ENCODE results near the gene GALNT3.

Gene GALNT3

DNA sequence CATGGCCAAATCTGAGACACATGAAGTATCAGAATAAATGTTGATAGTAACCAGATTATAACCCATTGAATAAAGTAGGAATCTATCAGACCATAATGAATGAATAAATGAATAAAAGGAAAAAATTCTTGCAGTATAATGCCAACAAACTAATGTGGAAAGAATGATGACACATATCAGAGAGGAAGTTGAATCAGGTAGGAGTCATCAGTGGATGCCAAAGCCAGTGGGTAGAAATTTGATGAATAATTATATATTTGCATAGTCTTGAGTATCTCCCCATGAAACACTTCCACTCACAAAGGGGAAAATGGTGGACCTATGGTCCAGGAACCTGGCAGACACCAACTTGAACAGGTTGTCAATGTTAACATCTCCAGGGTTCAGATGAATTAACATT is 68.6 kb downstream of the GALNT3 start:
- no peak for FAIRE-seq

DNA sequence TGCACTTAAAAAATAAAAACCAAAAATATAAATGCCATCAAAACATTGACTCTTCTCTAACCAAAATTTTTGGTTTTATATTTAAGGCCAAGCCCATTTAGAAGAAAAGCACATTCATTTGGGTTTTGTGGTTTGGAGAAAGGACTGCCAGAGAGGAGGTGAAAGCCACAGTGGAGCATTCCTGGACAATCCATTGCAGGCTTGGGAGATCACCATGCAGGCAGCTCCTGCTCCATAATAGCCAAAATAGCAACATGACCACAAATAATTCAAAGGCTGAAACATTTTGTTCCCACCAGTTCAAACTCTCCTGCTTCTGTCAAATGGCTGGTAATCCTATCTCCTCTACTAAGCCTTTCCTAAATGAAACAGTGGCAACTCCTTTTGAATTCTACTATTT is 73.5 kb downstream of the GALNT3 start:
- FAIRE-seq = no peak

DNA sequence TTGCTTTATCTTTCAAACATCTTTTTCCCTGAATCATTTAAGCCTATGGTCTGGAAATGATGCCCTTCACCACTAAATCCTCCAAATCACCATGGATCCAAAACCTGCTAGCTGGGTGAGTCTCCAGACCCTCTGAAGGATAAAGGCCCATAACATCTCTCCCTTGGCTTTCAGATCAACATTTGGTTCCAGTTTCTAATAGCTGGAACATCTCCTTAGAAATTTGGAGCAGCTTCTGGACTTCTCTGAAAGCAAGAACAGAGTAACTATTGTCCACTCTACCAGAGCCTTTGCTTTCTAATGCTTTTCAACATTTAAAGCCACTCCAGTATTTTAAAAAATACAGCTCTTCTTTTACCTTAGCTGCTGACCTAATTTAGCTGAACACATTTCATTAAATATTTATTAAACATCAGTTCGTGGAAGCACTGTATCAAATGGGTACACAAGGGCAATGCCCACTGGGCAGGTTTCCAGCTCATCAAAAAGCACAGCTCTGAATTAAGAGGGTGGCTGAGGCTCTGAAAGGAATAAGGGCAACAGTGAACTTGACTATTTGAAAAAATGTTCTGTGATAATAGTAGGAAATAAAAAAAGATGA is 75.3 kb downstream of the GALNT3 start:
- FAIRE-seq = no peak

DNA sequence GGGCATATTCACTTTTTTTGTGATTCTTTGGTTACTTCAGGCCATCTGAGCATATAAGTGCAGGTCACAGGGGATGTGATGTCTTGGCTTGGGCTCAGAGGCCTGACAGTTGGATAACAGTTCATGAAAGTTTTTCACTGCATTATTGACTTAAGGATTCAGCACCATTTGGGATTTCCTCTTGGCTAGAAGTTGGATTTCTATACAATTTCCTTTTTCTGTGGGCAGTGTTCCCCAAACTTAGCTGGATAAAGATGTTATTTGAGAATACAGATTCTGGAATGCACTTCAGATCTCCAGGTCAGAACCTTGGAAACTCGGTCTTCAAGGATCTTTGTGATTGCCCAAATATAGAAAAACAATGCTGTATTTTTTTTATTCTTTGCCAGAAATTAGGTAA is 78.0 kb downstream of the GALNT3 start:
- FAIRE-seq = no peak

DNA sequence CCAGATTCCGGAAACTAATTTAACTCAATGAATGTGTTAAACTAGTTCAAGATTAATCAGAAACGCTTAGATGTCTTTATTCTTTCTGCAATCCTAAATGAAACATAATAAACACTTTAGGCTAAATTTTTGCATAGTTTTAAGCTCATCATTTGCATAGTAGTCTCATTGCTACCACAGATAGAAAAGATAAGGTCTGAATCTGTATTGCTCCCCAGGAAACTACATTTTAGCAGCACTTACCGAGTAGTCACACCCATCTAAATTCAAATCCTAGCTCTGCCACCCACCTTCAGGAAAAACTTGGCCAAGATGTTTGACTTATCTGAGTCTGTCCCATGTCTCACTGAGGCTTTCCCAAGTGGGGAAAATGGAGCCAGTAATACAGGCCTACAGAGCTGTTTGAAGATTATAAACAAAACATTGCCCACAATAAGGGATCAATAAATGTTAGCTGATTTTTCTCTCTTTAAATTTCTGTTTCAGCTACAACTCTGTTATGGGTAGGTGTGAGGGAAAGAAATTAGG is 87.0 kb downstream of the GALNT3 start:
- FAIRE-seq = no peak

DNA sequence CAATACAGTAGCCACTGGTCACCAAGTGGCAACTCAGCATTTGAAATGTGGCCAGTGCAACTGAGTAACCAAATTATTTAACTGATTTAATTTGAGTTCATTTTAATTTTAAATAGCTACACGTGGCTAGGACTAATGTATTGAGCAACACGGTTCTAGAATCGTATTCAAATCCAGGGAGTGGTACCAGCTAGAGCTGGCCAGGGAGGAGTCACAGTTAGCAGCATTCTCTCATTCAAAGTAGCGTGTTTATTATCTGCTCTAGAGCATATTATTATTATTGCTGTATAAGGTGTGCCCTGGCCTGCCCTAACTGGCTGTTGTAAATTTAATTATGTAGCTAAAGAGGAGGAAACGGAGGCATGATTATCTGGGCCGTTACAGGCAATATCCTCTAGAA is 92.9 kb downstream of the GALNT3 start:
- no peak for FAIRE-seq

DNA sequence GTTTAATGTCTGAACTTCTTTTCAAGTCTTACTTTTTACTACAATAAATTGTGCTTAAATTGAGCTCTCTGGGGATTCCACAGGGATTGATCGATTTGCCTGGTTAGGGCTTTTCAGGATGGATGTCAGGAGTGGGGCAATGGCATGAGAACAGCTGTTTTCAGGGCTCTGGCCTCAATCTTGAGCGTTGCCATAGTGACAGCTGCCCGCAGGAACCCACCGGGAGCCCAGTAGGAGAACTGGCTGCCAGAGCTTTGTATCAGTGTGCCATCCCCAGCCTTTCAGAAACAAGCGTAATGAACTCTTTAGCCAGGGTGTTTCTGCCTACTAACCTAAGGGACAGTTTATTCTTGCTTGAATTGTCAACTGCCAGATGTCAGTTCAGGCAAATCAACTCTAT is 93.5 kb downstream of the GALNT3 start:
- no peak for FAIRE-seq

DNA sequence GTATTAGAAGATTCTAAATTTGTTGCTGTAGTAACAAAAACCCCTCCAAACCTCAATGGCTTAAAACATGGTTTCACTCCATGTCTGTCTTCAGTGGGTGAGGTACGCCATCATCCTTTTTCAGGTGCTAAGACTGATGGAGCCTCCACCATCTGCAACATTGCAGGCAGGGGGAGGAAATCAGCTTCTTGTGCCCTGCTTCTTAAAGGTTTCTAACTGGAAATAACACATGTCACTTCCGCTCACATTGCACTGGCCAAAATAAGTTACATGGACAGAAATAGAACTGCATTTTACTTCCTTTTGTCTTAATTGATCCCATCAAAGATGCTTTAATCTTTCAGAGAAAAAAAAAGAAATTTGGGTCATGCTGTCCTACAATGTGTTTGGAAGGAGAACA is 94.1 kb downstream of the GALNT3 start:
- FAIRE-seq = no peak

DNA sequence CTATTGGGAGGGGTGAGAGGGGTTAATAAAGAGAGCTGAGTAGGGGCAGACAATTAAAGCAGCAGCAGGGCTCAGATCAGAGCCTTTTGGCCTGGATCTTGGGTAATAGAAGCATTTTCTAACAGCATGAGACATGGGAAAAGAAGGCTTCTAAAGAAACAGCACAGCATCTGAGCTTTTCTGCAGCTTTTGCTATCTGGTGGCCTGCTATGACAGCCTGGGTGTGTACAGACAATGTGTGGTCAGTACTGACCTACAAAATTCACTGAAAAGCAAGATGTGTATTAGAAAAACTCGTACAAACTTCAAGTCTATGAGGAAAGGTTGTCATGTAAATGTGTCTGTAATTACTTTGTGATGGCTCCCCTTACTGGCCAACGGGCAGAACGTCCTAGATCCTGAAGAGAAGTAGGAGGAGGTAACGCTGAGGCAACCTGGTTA is 95.6 kb downstream of the GALNT3 start:
- FAIRE-seq = peak; percentile 91

DNA sequence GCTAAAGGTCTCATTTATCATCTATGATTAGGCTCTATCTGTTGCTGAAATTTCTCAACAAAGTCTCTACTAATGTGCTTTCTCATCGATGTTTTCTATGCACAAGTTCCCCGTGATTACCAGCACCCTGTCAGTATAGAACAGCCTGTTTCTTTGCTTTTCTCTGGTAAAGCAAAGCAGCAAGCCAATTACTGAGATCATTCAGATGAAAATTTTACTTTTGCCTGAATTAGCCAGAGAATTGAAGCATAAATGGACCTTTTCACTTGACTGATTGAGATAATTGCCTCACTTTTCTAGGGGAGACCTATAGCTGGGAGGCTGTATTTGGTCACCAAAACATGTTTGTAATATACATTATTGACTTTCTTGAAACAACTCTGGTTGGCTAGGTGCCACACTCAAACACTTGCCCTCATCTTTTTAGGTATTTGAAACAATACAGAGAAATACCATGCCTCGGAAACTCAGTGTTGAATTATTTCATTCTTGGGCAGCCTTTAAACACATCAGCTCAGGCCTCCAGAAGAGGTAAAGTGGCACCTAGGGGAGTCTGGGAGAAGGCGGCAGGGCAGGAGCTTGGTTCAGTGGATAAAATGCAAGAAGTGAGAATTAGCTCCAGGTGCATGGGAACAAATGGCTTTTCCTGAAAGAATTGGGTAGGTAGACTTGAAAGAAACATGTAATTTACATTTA is 96.2 kb downstream of the GALNT3 start:
- peak; percentile 35 for FAIRE-seq
